ENCODE data around the gene CPNE7. TPM values are rescaled to one million over a fixed set of nuclear protein-coding genes. Genes with fewer than 3 reads are reported as not detected.

The CPNE7 gene
- total RNA-seq, 1 experiment from 2014 or later, result 40.4 TPM

- TF ChIP-seq CTCF (IDR thresholded peaks at IDR 0.05; ENCODE audit: insufficient read depth in 1 of 2, low read depth in 1 of 2, low read length in 1 of 2, severe bottlenecking in 1 of 2, unreplicated experiment in 1 of 2), result no peak
- Histone ChIP-seq H3K36me3 (ENCODE audit: control insufficient read depth, insufficient read depth, low read length) (peaks cover 2% of the 10 kb centered on the region; the same call in 1 of the 2 replicates), H3K4me1 (peaks cover 1% of the 10 kb centered on the region), H3K4me3 (ENCODE audit: low read depth, low read length) (no peak overlapping the region), H3K9me3 (no peaks in the 10 kb centered on the region), H3K27me3 (replicated peaks; ENCODE audit: control insufficient read depth, insufficient read depth, low read length) (no peaks in the 10 kb centered on the region)
- Mint-ChIP-seq H3K27ac (ENCODE audit: unreplicated experiment) (no peak overlapping the region), H3K9me3 (ENCODE audit: unreplicated experiment) (no peaks in the 10 kb centered on the region), H3K36me3 (ENCODE audit: insufficient read depth, unreplicated experiment) (peaks cover 81% of the 10 kb centered on the region), H3K27me3 (ENCODE audit: insufficient read depth, unreplicated experiment) (no peaks in the 10 kb centered on the region), H3K4me1 (ENCODE audit: low read depth, unreplicated experiment) (no peaks in the 10 kb centered on the region), H3K4me3 (ENCODE audit: unreplicated experiment) (no peak overlapping the region)
- intact Hi-C loops (cut with micrococcal nuclease; ENCODE audit: unreplicated experiment), result no loop called here
- no peak for DNase-seq
- CTCF ChIA-PET, result no interaction called here
- POLR2A ChIA-PET, result no interaction called here
- no TSS peak for BruUV-seq (replicated peaks)
Observed at GRCh38 chr16:89553733-89554132, 21.8 kb upstream of the CPNE7 start.

GRCh38 chr16:89554343-89554742, 21.2 kb upstream of the CPNE7 start:
- no TSS peak for BruUV-seq (replicated peaks)
- no peaks in the 10 kb centered on the region for H3K9me3 Mint-ChIP-seq (ENCODE audit: unreplicated experiment)
- peaks cover 1% of the 10 kb centered on the region for H3K4me1 Mint-ChIP-seq (ENCODE audit: low read depth, unreplicated experiment)
- peaks cover 81% of the 10 kb centered on the region for H3K36me3 Mint-ChIP-seq (ENCODE audit: insufficient read depth, unreplicated experiment)
- POLR2A ChIA-PET, result no interaction called here
- intact Hi-C loops (cut with micrococcal nuclease; ENCODE audit: unreplicated experiment), result no loop called here
- H3K36me3 ChIP-seq (ENCODE audit: control insufficient read depth, insufficient read depth, low read length), result peaks cover 2% of the 10 kb centered on the region; the same call in 1 of the 2 replicates
- H3K9me3 ChIP-seq, result no peaks in the 10 kb centered on the region
- H3K27me3 ChIP-seq (replicated peaks; ENCODE audit: control insufficient read depth, insufficient read depth, low read length), result no peaks in the 10 kb centered on the region
- DNase-seq, result no peak
- H3K27me3 Mint-ChIP-seq (ENCODE audit: insufficient read depth, unreplicated experiment), result no peaks in the 10 kb centered on the region
- CTCF ChIA-PET, result no interaction called here
- no peak overlapping the region for H3K27ac Mint-ChIP-seq (ENCODE audit: unreplicated experiment)
- peaks cover 7% of the 10 kb centered on the region for H3K4me1 ChIP-seq
- no peak overlapping the region for H3K4me3 ChIP-seq (ENCODE audit: low read depth, low read length)
- TF ChIP-seq CTCF (IDR thresholded peaks at IDR 0.05; ENCODE audit: insufficient read depth in 1 of 2, low read depth in 1 of 2, low read length in 1 of 2, severe bottlenecking in 1 of 2, unreplicated experiment in 1 of 2), result no peak
- no peak overlapping the region for H3K4me3 Mint-ChIP-seq (ENCODE audit: unreplicated experiment)

GRCh38 chr16:89555265-89555664, 20.3 kb upstream of the CPNE7 start:
- no TSS peak for BruUV-seq (replicated peaks)
- Histone ChIP-seq H3K9me3 (no peaks in the 10 kb centered on the region), H3K27me3 (replicated peaks; ENCODE audit: control insufficient read depth, insufficient read depth, low read length) (no peaks in the 10 kb centered on the region), H3K4me1 (peaks cover 12% of the 10 kb centered on the region), H3K4me3 (ENCODE audit: low read depth, low read length) (no peak overlapping the region), H3K36me3 (ENCODE audit: control insufficient read depth, insufficient read depth, low read length) (peaks cover 2% of the 10 kb centered on the region; the same call in 1 of the 2 replicates)
- H3K36me3 Mint-ChIP-seq (ENCODE audit: insufficient read depth, unreplicated experiment), result peaks cover 81% of the 10 kb centered on the region
- no peak for DNase-seq
- no peak overlapping the region for H3K27ac Mint-ChIP-seq (ENCODE audit: unreplicated experiment)
- no peak for TF ChIP-seq CTCF (IDR thresholded peaks at IDR 0.05; ENCODE audit: insufficient read depth in 1 of 2, low read depth in 1 of 2, low read length in 1 of 2, severe bottlenecking in 1 of 2, unreplicated experiment in 1 of 2)
- no peaks in the 10 kb centered on the region for H3K9me3 Mint-ChIP-seq (ENCODE audit: unreplicated experiment)
- no peaks in the 10 kb centered on the region for H3K27me3 Mint-ChIP-seq (ENCODE audit: insufficient read depth, unreplicated experiment)
- ChIA-PET POLR2A (no interaction called here), CTCF (no interaction called here)
- intact Hi-C loops (cut with micrococcal nuclease; ENCODE audit: unreplicated experiment), result no loop called here
- H3K4me1 Mint-ChIP-seq (ENCODE audit: low read depth, unreplicated experiment), result peaks cover 8% of the 10 kb centered on the region
- H3K4me3 Mint-ChIP-seq (ENCODE audit: unreplicated experiment), result no peak overlapping the region

All from Caco-2 (cell line).